GM12801 (cell line): Measurements from ENCODE around the gene PLEKHM1.

Experiments
- TF ChIP-seq, protein P1 (sequence below): IDR thresholded peaks from one replicate; pipeline ENCODE4 v1.5.1; 2011; ENCODE audit warnings: control low read depth; ENCODE audit not compliant: insufficient read length; ENCODE audit errors: extremely low read depth

The PLEKHM1 gene

GRCh38 chr17:45394913-45395568, 95.5 kb downstream of the PLEKHM1 start:
- TF ChIP-seq, protein P1, sequence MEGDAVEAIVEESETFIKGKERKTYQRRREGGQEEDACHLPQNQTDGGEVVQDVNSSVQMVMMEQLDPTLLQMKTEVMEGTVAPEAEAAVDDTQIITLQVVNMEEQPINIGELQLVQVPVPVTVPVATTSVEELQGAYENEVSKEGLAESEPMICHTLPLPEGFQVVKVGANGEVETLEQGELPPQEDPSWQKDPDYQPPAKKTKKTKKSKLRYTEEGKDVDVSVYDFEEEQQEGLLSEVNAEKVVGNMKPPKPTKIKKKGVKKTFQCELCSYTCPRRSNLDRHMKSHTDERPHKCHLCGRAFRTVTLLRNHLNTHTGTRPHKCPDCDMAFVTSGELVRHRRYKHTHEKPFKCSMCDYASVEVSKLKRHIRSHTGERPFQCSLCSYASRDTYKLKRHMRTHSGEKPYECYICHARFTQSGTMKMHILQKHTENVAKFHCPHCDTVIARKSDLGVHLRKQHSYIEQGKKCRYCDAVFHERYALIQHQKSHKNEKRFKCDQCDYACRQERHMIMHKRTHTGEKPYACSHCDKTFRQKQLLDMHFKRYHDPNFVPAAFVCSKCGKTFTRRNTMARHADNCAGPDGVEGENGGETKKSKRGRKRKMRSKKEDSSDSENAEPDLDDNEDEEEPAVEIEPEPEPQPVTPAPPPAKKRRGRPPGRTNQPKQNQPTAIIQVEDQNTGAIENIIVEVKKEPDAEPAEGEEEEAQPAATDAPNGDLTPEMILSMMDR = no peak

- TF ChIP-seq, protein P1 = no peak
Measured at GRCh38 chr17:45394564-45394912, 96.0 kb downstream of the PLEKHM1 start.

DNA sequence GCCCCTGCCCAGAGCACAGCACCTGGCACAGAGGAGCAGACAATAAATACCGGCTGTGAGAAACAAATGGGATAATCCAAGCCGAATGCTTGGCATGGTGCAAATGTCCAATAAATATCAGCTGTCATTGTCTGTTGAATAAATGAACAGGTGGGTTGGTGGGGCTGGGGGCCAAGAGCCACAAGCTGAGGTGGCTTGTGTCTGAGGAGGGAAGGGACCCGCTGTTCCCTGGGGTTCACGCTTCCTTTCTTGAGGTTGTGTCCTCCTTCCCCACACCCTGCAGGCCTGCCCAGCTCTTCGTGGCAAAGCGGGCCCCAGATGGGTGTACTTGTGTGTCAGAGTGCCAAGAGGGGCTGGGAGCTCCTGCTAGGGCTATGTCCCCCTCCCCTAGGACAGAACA, 96.4 kb downstream of the PLEKHM1 start:
- TF ChIP-seq, protein P1 = no peak

GRCh38 chr17:45393411-45393810, 97.1 kb downstream of the PLEKHM1 start:
- TF ChIP-seq, protein P1 = no peak

- TF ChIP-seq, protein P1 = no peak
Measured at GRCh38 chr17:45391918-45392317, 98.6 kb downstream of the PLEKHM1 start.

DNA sequence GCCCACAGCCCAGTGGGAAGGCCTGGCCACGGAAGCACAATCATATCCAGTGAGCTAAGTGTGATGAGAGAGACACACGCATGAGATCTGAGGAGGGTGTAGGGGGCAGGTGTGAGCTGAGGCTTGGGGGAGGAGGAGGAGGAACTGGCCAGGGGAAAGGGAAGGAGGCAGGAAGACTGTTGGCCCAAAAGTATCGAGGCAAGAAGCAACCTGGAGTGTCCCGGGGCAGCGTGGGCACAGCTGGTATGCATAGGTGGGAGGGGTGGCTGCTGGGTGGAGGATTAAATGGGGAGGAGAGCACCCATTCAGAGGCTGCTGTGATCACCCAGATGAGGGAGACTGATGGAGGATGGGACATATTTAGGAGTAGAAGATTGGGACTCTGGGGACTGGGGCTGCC, 99.2 kb downstream of the PLEKHM1 start:
- TF ChIP-seq, protein P1 = no peak

- TF ChIP-seq, protein P1 = no peak
Measured at GRCh38 chr17:45389354-45389753, 101.2 kb downstream of the PLEKHM1 start.
